ENCODE data around the gene OR6J1.
"Not testable (repeated sequence)": the region's sequence is repeated elsewhere in the genome, so short reads cannot be mapped to it uniquely, and the experiment has no call there.

Gene OR6J1

DNA sequence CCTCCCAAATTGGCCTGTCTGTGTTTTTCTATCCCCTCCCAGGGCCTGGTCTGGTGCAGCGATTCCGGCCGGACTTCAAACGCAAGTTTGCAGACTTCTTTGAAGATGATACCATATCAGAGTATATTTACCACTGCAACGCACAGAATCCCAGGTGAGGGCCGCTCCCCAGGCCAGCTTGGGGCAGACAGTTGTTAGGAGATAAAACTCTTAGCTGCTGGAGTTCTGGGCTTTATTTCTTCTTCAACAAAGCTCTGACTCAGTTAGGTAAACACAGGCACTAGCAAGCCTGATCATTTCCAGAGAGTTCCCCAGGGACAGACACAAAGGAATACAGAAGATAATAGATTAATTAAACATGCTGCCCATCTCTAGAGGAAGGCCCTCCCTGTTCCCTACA is 37.8 kb downstream of the OR6J1 start:
- DNase-seq (ENCODE audit: low spot score): no peak

DNA sequence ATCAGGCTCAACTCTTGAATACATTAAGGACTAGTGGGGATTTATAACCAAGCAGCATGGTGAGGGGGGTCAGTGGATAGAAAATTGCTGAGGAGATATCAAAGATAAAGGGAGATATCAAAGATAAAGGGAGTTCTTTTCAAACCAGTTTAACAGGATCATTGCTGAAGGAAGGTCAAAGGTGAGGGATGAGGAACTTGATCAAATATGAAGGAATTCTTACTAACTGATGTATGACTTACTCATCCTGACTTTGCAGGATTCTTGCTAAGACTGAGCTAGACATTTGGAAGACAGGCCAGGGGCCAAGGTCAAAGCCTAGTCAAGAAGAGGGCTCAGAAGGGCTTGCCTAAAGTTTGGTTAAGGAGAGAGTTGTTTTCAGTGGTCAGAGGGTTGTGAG is 41.3 kb downstream of the OR6J1 start:
- DNase-seq (ENCODE audit: low spot score): no peak

DNA sequence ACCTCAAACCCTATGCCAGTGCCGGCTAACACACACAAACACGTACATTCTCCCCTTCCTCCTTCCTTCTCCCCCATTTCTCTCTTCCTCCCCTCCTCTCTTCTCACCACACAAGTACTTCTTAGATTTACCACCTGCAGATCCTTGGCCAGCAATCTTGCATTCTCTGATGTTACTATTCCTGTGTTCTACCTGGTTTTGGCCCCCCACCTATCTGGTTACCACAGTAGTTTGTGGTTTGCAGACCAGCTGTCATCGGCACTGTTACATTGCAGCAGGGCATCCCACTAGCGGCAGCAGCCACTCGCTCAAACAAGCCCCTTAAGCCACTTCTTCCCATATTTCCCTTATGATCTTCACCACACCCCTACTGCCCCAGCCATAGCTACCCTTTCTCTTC is 42.2 kb downstream of the OR6J1 start:
- no peak for DNase-seq (ENCODE audit: low spot score)

DNA sequence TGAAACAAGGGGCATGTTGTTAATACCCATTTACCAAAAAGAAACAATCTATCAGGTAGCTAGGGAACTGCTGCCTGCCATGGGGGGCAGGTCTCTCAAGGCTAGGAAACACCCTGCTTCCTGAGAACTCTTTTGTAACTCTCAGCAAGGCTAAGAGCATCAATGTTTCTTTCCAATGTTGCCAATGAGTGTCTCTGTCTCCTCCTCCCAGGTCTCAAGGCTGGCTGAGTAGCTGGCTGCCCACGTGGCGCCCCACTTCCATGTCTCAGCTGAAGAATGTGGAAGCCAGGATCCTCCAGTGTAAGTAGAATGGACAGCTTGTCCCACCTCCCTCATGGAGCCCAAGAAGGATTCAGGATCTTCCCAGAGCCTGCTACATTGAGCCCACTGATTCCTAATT is 42.7 kb downstream of the OR6J1 start:
- no peak for DNase-seq (ENCODE audit: low spot score)

DNA sequence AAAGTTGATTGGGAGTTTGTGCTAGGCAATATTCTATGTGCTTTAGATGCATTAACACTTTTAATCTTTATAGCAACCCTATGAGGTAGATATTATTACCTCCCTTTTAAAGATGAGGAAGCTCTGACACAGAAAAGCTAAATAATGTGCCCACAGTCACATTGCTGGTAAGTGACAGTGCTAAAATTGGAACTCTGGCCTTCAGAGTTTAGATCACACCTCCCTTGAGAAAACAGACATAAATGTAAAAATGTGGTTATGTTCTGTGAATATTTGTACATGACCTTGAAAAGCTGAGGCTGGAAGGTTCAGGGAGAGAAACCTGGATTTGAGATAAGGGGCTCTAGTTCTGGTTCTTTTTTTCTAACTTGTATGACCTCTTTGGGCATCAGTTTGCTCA is 44.1 kb downstream of the OR6J1 start:
- DNase-seq (ENCODE audit: low spot score): no peak

DNA sequence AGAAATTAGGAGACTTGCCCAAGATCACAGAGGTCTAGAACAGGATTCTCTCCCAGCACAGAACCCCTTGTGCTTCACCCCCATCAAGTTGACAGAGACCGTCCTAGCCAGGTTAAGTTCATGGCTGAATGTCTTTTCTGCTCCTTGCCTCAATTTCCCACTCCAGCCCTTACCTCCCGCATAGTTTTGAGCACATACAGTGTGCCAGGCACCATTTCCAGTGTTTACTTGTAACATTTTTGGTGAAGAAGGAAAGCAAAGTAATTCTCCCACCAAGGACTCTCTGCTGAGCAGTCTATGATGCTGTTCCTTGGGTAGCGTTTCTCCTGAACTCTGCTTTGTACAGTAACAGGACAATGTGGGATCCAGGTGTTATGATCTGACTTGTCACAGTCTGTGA is 44.8 kb downstream of the OR6J1 start:
- DNase-seq (ENCODE audit: low spot score): no peak

DNA sequence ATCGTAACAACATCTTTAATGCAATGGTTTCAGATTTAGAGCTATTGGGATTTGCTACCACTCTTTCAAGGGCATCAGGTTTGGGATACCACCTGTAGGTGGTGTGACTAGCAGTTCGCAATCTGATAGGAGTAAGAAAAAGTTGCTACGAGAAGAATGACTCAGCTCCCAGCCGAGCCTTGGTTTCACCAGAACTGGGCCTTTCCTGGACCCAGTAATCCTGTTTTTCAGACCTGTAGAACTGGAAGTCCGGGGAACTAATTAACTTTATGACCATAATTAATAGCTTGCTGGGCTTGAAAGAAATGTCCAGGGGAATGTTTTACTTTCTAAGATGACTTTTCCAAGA is 45.3 kb downstream of the OR6J1 start:
- no peak for DNase-seq (ENCODE audit: low spot score)

DNA sequence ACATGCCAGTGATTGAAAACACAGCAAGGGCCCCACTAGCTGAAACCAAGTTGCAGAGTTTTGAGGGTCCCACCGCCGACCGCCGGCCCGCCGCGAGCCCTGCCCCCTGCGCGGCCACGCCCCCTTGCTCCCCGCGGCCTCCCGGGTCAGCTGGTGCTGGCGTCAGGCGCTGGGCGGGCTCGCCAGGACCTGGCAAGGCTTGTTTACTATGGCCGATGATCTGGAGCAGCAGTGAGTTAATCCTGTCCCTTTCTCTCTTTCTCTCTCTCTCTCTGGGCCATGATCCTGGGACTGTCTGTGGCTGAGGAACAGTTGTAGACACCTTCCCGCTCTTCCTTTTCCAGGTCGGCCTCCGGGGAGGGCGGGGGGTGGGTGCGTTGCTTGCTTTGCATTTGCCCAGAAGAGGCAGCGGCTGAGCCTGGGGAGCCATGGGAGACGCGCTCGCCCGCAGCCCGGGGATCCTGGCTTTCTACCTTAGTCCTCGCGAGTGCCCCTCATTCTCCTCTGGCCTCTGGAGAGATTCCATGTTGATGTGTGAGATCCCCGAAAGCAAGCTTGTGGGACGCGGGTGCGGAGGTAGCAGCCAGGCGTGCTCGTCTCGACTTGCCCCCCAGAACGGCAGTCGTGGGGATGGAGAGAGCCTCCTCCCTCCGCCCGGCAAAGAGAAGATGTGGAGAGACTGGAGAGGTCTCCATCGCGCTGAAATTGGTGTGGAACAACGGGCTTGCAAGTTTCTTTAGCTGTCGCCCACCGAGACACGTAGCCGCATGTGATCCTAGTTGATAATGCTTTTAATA is 45.9 kb downstream of the OR6J1 start, which contains the start of gene ABHD4:
Gene ABHD4, plus strand, starts transcription at position 202 of the 797 bp plus-strand sequence. Its CDS starts 7 bp downstream, at position 209.
- peak; percentile 35 for DNase-seq (ENCODE audit: low spot score)

DNA sequence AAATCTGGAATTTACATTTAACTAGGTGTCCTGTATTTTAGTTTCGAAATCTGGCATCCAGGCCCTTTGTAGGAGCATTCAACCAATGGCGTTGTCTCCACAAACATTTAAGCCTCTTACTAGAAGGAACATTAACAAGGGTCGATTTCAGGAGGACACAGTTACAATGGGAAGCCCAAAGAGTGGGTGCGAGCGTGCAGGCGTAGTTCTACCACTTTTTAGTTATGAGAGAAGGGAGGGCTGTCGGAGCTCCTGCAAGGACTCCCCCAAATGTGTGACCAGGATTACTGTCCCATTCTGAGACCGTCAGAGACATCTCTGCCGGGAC is 46.4 kb downstream of the OR6J1 start:
- DNase-seq (ENCODE audit: low spot score): no peak

DNA sequence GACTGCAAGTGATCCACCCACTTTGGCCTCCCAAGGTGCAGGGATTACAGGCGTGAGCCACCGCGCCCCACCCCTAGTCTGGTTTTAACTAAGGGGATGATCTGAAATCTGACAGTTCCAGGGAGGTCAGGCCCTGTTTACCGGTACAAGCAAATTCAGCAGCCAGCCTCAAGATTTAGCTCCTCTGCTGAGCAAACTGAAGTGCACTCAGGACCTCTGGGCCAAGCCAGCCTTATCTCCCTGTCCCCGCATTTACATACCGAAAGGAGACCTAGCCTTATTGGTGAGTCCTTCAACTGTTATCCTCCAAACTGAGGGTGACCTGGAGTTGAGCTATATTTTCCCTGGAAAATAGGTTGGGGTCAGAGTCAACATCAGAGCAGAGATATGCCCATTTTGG is 46.9 kb downstream of the OR6J1 start:
- no peak for DNase-seq (ENCODE audit: low spot score)

DNA sequence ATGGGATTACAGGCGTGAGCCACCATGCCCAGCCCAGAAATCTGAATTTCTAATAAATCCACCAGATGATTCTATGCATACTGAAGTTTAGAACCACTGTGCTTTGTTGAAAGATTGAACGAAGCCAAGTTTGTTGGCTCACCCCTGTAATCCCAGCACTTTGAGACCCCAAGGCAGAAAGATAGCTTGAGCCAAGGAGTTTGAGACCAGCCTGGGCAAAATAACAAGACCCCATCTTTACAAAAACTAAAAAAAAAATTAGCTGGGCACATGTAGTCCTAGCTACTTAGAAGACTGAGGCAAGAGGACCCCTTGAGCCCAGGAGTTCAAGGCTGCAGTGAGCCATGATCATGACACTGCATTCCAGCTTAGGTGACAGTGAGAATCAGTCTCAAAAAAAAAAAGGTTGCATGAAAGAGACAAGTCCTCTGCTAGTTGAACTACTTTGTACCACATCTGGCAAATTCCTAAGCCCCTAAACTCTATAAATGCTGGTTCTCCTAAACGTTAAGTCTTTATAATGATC is 47.7 kb downstream of the OR6J1 start:
- no peak for DNase-seq (ENCODE audit: low spot score)

DNA sequence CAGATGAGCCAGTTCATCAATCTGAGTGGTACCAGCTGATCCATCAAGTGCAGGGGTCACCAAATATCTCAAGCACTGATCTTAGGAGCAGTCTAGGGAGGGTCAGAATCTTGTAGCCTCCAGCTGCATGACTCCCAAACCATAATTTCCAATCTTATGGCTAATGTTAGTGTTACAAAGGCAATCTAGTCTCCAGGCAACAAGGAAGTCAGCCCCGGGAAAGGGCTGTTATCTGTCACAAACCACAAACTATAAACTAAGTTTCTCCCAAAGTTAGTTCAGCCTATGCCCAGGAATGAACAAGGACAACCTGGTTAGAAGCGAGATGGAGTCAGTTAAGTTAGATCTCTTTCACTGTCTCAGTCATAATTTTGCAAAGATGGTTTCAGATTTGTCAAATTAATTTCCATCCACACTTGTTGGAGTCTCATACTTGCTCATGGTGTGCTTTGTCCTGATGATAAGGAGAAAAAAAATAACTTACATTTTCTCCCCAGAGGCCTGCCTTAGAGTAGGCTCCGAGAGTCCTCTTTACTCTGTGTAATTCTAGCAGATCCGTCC is 49.9 kb downstream of the OR6J1 start:
- DNase-seq (ENCODE audit: low spot score): no peak

DNA sequence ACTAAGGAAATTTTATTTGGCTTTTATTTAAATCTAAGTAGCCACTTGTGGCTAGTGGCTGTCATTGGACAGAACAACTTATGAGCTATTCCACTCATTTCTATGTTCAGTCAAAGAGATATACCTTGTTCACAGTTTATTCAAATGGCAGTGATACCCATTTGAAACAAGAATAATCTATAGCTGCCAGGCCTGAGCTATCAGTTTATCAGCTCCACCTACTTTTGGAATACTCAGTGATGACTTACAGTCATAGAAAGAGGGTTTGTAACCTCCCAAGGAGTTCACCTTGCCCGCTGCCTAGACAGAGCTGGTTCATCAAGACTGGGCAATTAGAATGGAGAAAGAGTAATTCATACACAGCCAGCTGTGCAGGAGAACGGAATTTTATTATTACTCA is 50.6 kb downstream of the OR6J1 start:
- no peak for DNase-seq (ENCODE audit: low spot score)

DNA sequence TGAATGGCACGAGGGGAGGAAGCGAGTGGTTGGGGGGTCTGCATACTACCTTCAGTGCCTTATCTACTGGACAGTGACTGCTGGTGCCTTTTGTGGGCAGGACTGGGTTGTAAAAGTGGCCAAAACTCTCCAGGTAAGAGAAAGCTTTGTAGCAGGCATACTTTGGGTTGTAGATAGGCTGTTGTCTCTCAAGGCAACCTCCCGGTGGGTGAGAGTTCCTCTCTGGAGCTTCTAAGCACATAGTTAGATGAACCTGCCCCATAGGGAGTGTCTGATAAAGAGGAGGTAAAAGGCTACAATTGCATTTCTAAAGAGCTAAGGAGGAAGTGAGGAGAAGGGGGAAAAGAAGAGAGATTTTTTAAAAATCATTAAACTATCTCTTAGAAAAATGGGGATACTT is 51.0 kb downstream of the OR6J1 start:
- no peak for DNase-seq (ENCODE audit: low spot score)

DNA sequence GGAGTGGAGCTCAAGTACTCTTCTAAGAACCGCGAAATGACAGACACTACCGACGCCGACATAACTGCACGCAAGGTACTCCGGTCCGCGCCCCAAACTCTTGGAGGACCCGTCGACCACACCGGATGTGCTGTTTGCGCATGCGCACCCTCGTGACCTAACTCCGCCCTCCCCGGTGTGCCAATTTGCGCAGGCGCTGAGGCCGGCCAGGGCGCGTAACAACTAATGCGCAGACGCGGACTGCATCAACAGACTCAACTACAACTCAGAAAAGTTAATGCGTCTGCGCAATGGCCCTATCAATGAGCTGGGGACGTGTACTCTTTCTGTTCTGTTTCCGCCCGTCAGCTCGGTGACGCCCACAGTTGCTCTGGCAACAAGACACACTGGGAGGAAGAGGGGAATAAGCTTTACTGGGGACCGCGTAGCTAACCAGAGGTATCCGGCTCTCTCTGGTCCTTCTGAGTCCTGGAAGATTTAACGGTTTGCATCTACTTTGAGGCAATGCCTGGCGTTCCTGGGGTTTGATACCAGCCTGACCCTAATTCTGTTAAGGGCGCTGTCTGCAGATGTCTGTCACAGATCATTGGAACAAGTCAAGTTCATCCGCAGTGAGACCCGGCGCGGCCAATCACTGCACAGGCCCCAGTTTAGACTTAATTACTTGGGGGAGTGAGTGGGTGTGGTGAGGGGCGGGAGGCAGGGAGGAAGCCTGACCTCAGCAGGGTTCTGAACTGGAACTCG is 54.9 kb downstream of the OR6J1 start, which contains the start of gene DAD1:
Gene DAD1, minus strand, starts transcription at position 129 of the 744 bp plus-strand sequence. Its CDS starts 67 bp downstream, at position 62.
- DNase-seq (ENCODE audit: low spot score): peak; percentile 99

DNA sequence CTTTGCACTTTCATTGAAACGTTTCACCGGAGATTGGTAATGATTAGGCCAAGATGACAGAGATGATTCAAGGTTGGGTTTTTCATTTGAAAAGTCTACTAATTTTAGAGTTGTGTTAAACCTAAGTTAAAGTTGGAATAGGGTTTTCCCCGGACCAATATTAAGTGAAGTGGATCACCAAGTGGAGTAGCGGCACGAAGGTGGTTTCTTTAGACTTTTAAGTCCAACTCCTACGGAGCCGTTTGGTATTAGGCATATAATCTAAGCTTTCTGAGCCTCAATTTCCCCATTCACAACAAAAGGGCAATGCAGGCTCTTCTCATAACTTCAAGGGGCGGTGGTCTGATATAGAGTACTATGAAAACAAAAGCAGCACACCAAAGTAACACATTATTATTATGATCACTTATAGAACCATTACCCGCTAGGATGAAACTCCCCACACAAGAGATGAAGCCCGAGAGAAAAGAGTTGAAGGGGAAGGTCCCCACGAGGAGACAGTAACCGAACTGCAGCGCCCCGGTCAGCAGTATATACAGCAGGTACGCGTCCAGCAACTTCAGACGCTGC is 55.5 kb downstream of the OR6J1 start:
- no peak for DNase-seq (ENCODE audit: low spot score)

DNA sequence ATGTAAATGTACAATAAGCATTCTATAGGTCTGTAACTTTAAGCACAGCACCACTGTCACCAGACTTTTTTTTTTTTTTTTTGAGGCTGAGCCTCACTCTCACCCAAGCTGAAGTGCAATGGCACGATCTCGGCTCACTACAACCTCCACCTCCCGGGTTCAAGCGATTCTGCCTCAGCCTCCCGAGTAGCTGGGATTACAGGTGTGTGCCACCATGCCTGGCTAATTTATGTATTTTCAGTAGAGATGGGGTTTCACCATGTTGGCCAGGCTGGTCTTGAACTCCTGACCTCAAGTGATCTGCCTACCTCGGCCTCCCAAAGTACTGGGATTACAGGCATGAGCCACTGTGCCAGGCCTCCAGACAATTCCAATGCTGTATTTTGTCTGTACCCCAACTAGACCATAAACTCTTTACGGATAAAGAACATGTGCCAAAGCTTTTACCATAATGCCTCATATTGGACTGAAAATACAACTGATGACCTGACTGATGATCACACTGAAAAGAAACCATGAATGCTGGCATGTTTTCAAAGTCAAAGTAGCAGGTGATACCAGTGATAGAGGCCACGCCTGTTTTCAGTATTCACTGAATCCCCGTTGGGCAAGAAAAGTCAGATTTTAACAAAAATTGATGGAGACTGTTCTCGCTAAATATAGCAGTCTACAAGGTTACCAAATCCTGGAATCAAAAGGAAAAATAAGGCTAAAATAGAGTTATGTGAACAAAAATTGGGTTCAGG is 56.3 kb downstream of the OR6J1 start:
- not testable (repeated sequence) for DNase-seq (ENCODE audit: low spot score)

DNA sequence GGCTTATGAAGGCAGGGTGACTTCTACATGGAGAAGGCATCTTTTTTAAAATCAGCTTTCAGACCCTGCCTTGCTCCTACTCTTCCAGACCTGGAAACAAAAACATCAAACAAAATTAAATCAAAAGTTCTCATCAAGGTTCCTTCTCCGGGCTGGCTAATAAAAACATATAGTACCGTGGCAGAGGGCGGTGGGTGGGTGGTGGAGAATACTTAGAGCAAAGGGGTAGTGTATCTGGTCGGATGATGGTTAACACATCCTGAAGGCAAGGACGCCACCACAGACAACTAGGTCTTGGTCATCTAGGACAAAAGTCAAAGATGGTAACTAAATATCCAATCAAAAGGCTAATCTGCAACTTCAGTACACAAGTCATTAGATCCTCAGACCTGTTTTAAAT is 56.9 kb downstream of the OR6J1 start:
- no peak for DNase-seq (ENCODE audit: low spot score)

DNA sequence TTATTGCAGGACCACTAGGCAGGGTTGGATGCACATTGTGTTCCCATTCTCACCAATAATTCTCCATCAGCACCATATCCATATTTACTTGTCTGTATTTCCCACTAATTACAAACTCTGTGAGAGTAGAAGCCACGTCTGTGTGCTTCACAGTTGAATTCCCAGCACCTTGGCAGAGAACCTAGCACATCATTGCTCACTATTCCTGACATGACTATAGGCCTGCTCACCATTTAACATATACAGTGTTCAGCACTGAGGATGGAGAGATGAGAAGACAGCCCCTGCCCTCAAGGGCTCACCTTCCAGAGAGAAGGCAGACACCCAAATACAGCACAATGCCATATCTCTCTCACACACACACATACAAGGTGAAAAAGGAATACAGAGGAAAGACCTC is 60.2 kb downstream of the OR6J1 start:
- no peak for DNase-seq (ENCODE audit: low spot score)
